Superior temporal gyrus (tissue), 1 donor: ENCODE results near the gene PARD6B.
A peak's percentile ranks its signal among the peaks of the same experiment; 100 is the strongest.

Source experiments
- DNase-seq: peaks from one replicate; pipeline ENCODE4 v3.0.0-alpha.2; 2016; ENCODE audit errors: extremely low spot score

Gene PARD6B

DNA sequence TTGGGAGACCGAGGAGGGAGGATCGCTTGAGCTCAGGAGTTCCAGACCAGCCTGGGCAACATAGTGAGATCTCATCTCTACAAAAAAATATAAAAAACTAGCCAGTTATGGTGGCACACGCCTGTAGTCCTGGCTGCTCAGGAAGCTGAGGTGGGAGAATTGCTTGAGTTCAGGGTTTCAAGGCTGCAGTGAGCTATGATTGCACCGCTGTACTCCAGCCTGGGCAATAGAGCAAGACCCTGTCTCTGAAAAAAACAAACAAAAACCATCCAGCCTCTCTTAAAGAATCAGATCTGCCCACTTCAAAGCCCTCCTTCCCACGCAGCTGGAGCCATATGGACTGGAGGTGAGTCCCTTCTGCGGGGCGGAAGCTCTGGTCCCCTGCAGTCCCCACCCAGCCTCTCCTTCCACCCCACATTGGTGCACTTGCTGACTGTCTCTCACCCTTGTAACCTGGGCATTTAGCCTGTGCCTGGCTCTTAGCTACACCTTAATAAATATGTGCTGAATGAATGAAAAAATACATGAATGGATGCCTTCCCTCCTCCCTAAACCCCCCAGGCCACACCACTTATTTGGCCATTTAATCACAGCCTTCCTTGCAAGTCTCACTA is 7.2 kb upstream of the PARD6B start:
- no peak for DNase-seq

DNA sequence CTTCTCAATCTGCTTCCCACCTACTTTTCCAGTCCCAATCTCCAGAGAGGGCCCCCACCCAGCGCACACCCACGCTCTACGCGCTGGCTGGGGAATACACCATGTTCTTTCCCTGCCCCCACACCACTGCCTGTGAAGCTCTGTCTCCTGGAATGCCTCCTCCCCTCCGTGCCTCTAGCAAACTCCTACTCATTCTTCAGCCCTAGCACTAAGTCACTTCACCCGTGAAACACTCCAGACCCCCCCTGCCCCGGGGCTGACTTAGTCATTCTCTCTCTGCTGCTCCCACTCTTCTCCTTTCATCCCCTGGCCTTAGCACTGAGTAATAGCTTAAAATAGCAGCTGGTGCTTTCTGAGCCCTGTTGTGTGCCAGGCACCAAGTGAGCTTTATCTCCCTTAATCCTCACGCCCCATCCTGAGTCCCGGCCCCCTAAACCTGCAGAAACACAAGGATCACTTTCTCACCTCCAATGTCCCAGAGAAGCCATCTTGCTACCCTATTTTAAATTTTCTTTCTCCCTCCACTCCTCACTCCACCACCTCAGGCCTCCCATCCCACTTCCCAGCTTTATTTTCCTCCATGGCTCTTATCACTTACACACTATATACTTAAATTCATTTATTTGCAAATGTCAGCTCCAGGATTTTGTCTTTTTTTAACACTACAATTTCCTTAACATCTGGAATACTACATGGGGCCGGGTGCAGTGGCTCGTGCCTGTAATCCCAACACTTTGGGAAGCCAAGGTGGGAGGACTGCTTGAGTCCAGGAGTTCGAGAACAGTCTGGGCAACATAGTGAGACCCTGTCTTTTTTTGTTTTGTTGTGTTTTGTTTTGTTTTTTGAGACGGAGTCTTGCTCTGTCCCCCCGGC is 6.3 kb upstream of the PARD6B start:
- peak; percentile 63 for DNase-seq

DNA sequence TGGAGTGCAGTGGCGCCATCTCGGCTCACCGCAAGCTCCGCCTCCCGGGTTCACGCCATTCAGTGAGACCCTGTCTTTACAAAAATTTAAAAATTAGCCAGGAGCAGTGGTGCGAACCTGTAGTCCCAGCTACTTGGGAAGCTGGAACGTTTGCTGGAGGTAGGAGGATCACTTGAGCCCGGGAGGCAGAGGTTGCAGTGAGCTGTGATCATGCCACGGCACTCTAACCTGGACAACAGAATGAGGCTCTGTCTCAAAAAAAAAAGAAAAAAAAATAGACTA is 5.7 kb upstream of the PARD6B start:
- no peak for DNase-seq

DNA sequence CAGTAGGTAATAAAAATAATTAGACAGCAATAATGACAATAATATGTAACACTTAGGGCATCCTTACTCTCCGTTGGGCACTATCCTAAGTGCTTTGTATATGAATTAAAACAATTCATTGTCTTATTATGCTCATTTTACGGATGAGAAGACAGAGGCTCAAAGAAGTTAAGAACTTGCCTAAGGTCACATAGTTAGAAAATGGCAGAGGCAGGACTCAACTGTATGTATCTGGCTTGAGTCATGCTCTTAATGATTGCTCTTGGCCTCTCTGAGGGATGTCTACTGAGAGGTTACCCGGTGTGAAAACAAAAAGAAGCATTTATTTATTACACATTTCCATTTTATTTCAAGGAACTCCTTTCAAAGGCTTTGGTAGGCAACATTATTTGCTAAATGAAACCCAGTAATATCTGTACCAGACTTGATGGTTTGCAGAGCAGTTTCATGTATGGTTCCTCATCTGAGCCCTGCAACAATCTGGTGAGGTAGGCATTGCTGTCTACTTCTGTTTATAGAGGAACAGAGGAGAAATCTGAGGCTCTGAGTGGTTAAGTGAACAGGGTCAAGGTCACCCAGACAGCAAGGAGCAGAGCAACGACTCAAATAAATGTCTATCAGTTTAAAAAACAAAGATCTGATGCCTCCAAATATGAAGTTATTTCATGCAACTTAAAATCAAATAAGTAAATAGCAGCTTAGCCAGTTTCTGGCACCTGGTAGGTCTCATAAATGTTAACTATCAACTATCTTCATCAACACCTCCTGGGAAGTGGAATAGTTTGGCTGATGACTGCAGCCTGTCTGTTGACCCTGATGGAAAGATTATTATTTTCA is 4.2 kb upstream of the PARD6B start:
- DNase-seq = no peak

DNA sequence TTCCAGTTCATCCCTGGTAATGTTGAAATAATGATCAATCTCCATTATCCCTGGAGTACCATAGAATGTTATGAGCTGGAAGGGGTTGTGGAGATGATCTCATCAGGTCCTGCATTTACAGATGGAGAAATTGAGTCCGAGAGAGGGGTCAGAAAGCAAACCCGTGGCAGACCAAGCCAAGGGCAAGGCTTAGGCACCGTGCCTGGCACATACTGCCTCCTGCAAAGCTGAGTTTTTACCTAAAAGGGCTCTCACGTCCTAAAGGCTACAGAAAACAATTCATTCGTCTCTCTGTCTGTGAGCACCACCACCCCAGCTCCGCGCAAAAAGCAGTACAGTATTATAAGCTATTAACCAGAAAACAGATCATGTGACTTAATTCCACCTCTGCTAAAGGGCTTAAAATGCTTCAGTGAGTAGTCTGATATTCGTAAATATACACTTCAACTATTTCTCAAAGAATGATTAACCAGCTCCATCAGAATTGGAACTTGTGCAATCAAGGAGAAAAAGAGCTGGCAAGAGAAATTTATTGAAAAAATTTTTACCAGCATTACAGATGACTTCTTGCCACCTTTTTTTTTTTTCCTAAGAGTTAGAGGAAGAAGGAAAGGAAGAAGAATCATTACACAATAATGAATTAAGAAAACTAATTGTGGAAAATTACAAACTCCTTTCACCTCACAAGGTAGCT is 3.4 kb upstream of the PARD6B start:
- DNase-seq = no peak

DNA sequence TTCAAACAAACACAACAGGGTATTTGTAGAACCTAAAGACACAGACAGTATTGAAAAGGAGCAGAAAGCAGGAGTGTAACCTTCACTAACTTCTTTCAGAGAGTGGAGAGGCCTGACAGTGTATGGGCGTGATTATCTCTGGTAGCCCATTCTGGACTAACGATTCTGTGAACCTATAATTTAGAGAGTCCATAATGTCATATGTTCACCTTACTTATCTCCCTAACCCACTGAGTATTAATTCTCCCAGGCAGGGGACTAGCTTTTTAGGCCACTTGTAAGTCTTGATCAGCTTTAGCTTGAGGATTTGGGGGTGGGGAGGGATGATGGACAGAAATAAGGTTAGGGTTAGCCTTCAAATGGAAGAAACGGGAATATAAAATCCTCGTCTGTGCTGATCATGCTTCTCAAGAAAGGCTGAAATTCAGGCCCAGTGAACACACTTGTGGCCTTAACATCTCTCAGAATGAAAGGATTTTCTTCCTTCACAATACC is 2.8 kb upstream of the PARD6B start:
- no peak for DNase-seq

DNA sequence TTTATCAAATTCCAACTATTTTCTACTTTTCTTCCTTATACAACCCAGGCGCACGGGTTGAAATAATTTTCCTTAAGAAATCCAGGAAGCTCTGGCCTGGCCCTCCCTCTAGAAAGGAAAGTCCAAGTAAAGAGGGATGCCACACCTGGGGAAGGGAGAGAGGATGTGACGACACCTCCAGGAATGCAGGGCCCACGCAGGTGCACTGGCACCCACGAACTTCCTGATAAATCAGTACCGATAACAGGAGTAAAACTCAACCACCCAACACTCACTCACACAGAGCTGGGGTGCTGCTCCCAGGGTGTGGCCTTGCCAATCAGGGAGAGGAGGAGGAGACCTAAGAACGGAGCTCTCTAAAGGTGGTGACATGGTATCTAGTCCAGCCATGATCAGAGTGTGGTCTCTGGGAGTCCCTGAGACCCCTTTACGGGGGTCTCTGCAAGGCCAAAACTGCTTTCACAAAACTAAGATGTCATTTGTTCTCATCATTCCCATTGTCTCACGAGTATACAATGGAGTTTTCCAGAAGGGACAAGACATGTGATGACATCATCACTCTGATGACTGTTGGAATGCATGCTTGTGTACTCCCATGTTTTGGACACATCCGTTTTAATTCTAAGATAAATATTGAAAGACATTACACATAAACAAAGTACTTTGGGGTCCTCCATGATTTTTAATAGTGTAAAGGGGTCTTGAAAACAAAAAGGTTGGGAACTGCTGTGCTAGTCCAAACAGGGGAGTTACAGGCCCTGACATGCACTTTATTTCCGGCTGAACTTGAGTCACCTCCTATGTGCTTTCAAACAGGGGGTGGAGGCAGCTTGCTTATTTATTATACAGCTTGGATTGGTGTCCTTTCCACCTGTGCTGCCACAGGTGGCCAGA is 2.2 kb upstream of the PARD6B start:
- no peak for DNase-seq

DNA sequence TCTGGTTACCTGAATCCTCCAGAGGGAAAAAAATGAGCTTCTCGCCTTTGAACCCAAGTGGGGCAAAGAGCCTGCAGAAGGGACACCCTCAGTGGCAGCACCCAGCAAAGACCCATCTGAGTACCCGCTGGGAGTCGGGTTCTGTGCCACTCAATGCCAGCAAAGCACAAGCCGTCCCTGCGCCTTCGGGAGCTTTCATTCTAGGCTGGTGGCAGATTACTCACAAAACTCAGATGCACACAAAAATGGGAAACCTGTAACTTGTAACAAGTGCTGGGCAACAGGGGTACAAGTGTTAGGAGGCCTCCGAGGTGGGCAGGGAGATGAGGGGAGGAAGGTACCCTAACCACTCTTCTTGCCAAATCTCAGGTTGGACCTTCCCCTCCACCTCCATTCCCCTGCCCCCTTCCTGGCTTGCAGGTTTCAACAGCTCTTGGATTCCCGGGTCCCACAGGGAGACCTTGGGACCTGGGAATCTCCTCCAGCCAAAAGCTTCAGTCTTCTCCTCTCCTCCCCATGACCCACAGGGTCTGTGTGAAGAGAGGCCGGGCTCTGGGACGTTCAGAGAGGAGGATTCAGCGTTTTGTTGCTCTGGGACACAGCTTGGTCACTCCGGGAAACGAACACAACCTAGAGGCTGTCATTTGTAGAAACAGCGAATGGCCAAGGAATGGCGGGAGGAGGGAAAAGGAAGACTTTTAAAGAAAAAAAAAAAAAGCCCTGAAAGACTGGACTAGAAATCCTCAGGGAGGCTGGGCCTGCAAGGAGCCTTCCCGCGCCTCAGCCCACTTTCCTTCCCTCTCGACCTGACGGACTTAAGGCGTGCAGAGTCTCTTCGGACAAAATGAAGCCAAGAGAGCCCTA is 1.2 kb upstream of the PARD6B start:
- no peak for DNase-seq

DNA sequence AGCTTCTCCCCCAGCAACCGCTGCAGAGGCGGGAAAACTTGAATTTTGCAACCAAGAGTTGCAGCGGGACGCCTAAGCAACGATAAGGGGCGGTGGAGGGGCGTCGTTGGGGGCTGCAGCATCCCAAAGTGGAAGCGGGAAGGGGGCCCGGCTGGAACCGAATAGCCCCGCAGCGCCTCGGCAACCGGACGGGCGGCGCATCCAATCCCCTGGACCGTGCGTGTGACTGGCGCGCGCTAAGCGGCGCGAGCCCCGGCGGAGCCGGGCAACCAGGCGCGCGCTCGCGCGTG is 670 bp upstream of the PARD6B start:
- DNase-seq = no peak

DNA sequence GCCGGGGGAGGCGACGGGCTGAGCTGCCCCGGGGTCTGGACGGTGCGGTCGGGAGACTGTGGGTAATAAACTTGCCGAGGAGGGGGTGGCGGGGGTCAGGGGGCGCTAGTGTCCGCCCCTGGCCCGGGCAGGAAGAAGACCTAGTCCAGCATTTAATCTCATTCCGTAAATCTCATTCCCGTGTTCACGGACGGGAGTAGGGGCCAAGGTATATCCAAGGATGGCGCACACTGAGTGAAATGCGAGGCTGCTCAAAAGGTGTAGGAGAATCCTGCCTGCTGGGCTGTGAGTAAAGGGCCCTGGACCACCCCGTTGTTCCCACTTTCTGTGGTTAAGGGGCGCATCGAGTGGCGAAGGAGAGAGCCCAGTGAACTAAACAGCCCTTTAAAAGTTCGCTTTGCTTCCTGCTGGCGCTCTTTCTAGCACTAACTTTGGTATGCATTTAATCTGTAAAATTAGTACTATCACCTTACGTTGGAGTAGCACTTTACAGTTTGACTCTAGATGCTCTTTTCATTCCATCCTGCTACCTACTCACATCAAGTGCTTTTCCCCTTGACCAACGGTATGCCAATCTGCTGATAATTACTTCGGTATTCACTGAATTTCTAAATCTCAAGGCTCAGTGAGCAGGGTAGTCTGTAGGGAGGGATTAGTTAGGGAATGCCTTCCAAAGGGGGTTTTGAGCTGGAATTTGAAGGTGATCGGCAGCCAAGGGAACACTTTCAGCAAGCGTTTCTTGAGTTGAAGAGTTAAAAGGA is 730 bp downstream of the PARD6B start:
- no peak for DNase-seq

DNA sequence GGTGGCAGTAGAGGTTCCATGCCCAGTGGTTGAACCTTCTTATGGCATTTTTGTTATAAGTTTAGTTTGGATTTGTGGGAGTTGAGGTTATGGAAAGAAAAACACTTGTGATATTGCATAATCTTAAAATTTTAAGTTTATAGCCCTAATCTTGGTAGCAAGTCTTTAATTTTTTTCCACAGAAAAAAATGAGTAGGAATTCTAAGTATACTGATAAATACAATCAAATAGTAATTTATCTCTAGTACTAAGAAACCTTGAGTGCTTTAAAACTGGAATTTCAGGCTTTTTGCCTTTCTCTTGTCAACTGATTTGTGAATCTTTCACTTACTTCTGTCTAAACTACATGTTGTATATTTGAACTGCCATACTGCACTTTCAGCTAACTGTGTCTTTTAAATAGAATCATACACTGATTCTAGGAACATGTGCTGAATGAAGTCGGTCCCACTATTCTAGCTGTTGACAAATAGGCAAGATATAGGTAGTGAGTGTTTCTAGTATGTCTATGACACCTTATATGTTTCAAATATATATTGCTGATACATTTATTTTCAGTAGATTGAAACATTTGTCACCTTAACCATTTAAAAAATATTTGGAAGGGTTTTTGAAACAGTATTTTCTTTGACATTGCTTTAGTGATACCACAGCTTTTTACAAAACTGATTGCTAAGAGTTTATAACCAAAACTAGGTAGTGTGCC is 2.4 kb downstream of the PARD6B start:
- no peak for DNase-seq

DNA sequence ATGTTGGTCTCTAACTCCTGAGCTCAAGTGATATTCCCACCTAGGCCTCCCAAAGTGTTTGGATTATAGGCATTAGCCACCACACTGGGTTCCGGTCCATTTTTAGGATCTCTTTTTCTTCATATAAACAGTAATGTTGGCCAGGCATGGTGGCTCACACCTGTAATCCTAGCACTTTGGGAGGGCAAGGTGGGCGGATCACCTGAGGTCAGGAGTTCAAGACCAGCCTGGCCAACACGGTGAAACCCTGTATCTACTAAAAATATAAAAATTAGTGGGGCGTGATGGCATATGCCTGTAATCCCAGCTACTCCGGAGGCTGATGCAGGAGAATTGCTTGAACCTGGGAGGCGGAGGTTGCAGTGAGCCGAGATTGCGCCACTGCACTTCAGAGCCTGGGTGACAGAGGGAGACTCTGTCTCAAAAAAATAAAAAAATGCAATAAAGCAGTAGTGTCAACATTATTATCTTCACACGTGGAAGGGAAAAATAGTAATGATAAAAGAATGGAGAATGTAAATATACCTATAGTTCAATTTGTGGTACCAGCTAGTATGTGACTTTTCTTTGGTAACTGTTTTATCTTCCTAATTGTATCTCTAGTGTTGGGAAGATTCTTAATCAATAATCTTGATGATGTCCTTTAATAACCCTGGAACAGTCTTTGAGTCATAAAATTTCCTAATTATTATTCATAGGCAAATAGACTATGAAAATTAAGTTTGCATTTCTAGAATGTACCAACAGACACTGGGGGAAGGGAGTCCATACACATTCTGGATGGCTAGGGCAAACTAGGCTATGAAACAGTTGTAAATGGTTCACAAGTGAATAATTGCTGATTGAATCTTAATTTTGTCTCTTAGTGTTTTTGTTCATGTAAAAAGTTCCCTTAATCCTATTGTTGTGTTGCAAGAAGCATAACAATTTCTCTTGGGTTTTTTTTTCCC is 3.6 kb downstream of the PARD6B start:
- no peak for DNase-seq

DNA sequence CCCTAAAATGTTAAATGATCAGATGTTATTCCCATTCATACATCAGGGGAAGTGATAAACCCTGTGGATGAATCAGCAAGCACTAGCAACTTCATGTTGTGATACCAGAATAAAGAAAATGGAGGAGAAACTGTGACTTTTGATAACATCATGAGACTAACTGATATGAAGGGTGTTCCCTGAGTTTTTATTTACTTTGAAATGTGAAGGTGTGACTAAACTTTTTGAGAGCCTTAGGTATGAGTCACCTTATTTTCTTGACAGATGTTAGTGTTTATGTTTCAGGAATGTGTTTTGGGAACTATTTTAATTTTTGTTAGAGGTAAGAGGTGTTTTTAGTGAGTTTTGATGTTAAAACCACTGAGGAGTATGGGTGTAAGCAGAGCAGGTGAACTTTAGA is 4.4 kb downstream of the PARD6B start:
- DNase-seq = no peak

DNA sequence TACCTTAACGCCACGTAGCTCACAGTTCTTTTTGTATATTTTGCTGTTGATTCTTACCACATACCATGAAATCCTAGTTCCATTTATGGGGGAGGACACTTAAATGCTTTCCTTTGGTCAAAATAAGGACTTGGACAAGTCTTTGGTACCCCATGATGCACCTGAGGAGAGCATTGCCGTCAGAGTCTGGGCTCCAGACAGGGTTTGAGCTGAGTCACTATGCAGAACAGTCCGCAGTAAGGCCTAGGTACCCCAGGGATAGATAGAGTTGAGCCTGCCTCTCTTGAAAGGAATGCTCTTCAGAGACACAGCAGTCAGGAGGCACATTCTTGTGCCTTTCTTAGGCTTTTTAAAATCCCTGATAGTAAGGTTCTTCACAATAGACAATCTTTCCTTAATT is 6.0 kb downstream of the PARD6B start:
- no peak for DNase-seq

DNA sequence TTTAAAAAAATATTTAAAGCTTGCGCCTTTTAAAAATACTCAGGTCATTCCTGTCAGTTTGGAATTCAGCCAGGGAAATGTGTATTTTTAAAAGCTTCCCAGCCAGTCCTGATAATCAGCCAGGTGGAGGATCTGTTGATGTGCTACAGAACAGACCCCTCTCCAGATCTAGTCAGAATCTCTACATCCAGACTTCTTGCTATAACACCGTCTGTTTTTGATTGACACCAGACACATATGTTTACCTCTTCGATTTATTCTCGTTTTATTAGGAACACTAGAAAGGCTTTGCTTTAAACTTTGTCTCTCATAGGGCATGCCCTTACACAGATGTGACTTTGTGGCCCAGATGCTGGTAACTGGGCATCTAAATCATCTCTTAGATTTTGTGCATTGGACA is 11.7 kb downstream of the PARD6B start:
- DNase-seq = no peak

DNA sequence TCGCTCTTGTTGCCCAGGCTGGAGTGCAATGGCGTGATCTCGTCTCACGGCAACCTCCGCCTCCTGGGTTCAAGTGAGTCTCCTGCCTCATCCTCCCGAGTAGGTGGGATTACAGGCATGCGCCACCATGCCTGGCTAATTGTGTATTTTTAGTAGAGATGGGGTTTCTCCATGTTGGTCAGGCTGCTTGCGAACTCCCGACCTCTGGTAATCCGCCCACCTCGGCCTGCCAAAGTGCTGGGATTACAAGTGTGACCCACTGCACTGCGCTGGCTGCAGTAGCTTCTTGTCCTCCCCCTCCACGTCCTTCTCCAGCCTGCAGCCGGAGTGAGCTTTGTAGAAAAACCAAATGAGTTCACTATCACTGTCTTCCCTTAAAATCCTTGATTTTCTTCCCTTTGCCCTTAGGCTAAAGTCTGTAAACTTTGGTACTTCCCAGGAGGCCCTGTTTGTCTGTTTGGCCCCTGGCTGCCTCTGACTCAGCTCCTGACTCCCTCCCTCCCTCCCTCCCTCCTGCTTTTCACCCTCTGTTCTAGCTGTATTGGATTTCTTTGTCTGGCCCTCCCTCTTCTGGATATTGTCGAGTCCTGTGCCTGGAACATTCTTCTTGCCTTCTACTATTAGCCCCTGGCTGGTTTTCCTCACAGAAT is 12.9 kb downstream of the PARD6B start:
- DNase-seq = peak; percentile 45

DNA sequence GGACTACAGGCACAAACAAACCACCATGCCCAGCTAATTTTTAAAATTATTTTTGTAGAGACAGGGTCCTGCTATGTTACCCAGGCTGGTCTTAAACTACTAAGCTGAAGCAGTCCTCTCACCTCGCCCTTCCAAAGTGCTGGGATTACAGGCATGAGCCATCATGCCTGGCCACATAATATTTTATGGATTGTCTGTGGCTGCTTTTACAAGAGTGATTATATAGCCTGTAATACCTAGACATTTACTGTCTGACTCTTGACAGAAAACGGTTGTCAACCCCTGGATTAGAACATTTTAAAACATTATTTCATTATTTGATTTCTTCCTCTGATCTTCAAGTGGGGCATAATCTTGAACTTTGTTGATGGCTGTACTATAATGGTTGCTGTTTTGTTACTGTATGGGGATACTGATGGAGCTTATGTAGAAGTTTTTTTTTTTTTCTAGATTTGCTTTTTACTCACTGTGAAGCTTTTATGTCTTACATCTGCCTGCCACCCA is 14.3 kb downstream of the PARD6B start:
- DNase-seq = no peak
